ENCODE data around the gene PSMD1.

- TF ChIP-seq MYC (IDR thresholded peaks at IDR 0.05; ENCODE audit: low read depth, low read length) (no peak), POLR2A (IDR thresholded peaks at IDR 0.05; ENCODE audit: low read depth, low read length) (no peak), CTCF (IDR thresholded peaks at IDR 0.05; ENCODE audit: extremely low read depth in 1 of 2, insufficient read depth in 1 of 2, low read depth in 1 of 2, low read length in 2 of 2) (no peak), EZH2 (IDR thresholded peaks at IDR 0.05; ENCODE audit: borderline replicate concordance, low read depth, low read length, severe bottlenecking) (no peak), POLR2AphosphoS5 (IDR thresholded peaks at IDR 0.05; ENCODE audit: insufficient read depth, low read depth, low read length) (no peak), JUN (IDR thresholded peaks at IDR 0.05; ENCODE audit: borderline replicate concordance, insufficient read depth, insufficient read length, low read depth) (no peak), MAX (IDR thresholded peaks at IDR 0.05; ENCODE audit: insufficient read depth, insufficient read length) (no peak), FOS (IDR thresholded peaks at IDR 0.05; ENCODE audit: borderline replicate concordance, insufficient read depth, low read length) (no peak), GATA2 (IDR thresholded peaks at IDR 0.05; ENCODE audit: insufficient read depth, insufficient read length, low read depth, low read length) (no peak)
These were observed 42.8 kb upstream of the PSMD1 start for GRCh38 chr2:231013820-231014219.
